Prostate gland (tissue), 2 donors: ENCODE results near the gene TULP3. TPM values are rescaled to one million over a fixed set of nuclear protein-coding genes. Genes with fewer than 3 reads are reported as not detected.

Experiments
- DNase-seq: peaks from one replicate; pipeline ENCODE4 v3.0.0-alpha.2; 2019; ENCODE audit warnings: low spot score
- H3K27ac ChIP-seq, 2 donors: fragments of 200-600 bp; sonication (generic); 2 replicates each; pipeline ENCODE4 v1.5.1; 2017 to 2019
- H3K27me3 ChIP-seq: fragments of 200-600 bp; sonication (generic); replicated peaks from 2 replicates; pipeline ENCODE4 v1.5.1; 2019; ENCODE audit not compliant: insufficient read depth
- H3K36me3 ChIP-seq, 2 donors: fragments of 200-600 bp; sonication (generic); 1 replicate in 1 of 2; 2 replicates in 1 of 2; pipeline versions ENCODE4 v1.5.1 to v1.8.1; 2017 to 2019
- H3K4me1 ChIP-seq: fragments of 200-600 bp; sonication (generic); replicated peaks from 2 replicates; pipeline ENCODE4 v1.5.1; 2019
- H3K4me3 ChIP-seq, 2 donors: fragments of 200-600 bp; sonication (generic); 2 replicates each; pipeline ENCODE4 v1.5.1; 2017 to 2019
- H3K9me3 ChIP-seq: fragments of 200-600 bp; sonication (generic); 2 replicates; pipeline ENCODE4 v1.5.1; 2017
- CTCF ChIP-seq, 4 experiments: fragments of 200-600 bp in 2 of 4; fragments of 450-650 bp in 2 of 4; sonication (generic) in 2 of 4; IDR thresholded peaks; 1 replicate in 3 of 4; 2 replicates in 1 of 4; pipeline ENCODE4 v1.5.1; 2016 to 2019; ENCODE audit warnings: antibody characterized with exemption in 4 of 4, mild to moderate bottlenecking in 2 of 4, moderate library complexity in 2 of 4
- POLR2A ChIP-seq: fragments of 450-650 bp; IDR thresholded peaks from one replicate; pipeline ENCODE4 v1.6.1; 2016; ENCODE audit warnings: antibody characterized with exemption, mild to moderate bottlenecking
- POLR2AphosphoS5 ChIP-seq: sonication (generic); formaldehyde crosslinking; IDR thresholded peaks from one replicate; pipeline ENCODE4 v1.6.1; 2017; ENCODE audit warnings: antibody characterized with exemption
- WGBS: methylation state at CpG from one replicate; pipeline ENCODE4 v1.1.5; 2018; 5-methylcytosine and 5-hydroxymethylcytosine counted together
- intact Hi-C: fragments of 100-400 bp; cut with DNase I; formaldehyde crosslinking; loops from one replicate; pipeline ENCODE4 v1.14.2; 2022
- total RNA-seq, 2 donors: library from RNA; depleted of rRNA; stranded (reverse); fragments of >200 nt; gene quantifications; one replicate each; pipeline ENCODE4 v1.1.0, GENCODE V29; 2016

TULP3 gene
- total RNA-seq, 2 donors from 2014 or later = 15.2 to 22.2 TPM

- no peaks in the 10 kb centered on the region for H3K36me3 ChIP-seq
- DNase-seq = no peak
- no peaks in the 10 kb centered on the region for H3K4me1 ChIP-seq
- TF ChIP-seq POLR2AphosphoS5 = no peak
- no peak for TF ChIP-seq POLR2A
- no peak for TF ChIP-seq CTCF (IDR thresholded peaks at IDR 0.05)
- H3K27ac ChIP-seq = no peak overlapping the region
- H3K27me3 ChIP-seq = no peaks in the 10 kb centered on the region
- peak overlapping the region in 1 of 2 donors; percentile 67 for H3K4me3 ChIP-seq
- no peaks in the 10 kb centered on the region for H3K9me3 ChIP-seq
- 32% methylated on average over 18 of the region's 18 CpGs for WGBS
- intact Hi-C loops = no loop called here
Observed at GRCh38 chr12:2960390-2960956, 69.8 kb downstream of the TULP3 start.

GRCh38 chr12:2960996-2961616 lies 70.4 kb downstream of the TULP3 start:
- DNase-seq = no peak
- no peaks in the 10 kb centered on the region for H3K27me3 ChIP-seq
- no peak for TF ChIP-seq POLR2A
- no peak for TF ChIP-seq CTCF (IDR thresholded peaks at IDR 0.05)
- no peak for TF ChIP-seq POLR2AphosphoS5
- intact Hi-C loops = no loop called here
- H3K36me3 ChIP-seq = no peaks in the 10 kb centered on the region
- H3K4me1 ChIP-seq = no peaks in the 10 kb centered on the region
- no peak overlapping the region for H3K4me3 ChIP-seq
- no peak overlapping the region for H3K27ac ChIP-seq
- WGBS = 62% methylated on average over 10 of the region's 10 CpGs
- no peaks in the 10 kb centered on the region for H3K9me3 ChIP-seq

GRCh38 chr12:2961705-2962104 lies 71.0 kb downstream of the TULP3 start:
- no peak overlapping the region for H3K27ac ChIP-seq
- H3K27me3 ChIP-seq = no peaks in the 10 kb centered on the region
- intact Hi-C loops = no loop called here
- H3K4me3 ChIP-seq = no peak overlapping the region
- 84% methylated on average over 5 of the region's 5 CpGs for WGBS
- H3K36me3 ChIP-seq = no peaks in the 10 kb centered on the region
- H3K9me3 ChIP-seq = no peaks in the 10 kb centered on the region
- no peaks in the 10 kb centered on the region for H3K4me1 ChIP-seq
- DNase-seq = no peak
- TF ChIP-seq POLR2AphosphoS5 (no peak), POLR2A (no peak), CTCF (IDR thresholded peaks at IDR 0.05) (no peak)

- H3K27ac ChIP-seq = no peak overlapping the region
- no peaks in the 10 kb centered on the region for H3K36me3 ChIP-seq
- H3K4me1 ChIP-seq = no peaks in the 10 kb centered on the region
- intact Hi-C loops = no loop called here
- 58% methylated on average over 9 of the region's 9 CpGs for WGBS
- H3K4me3 ChIP-seq = no peak overlapping the region
- H3K9me3 ChIP-seq = no peaks in the 10 kb centered on the region
- TF ChIP-seq POLR2A (no peak), POLR2AphosphoS5 (no peak), CTCF (IDR thresholded peaks at IDR 0.05) (no peak)
- no peak for DNase-seq
- H3K27me3 ChIP-seq = no peaks in the 10 kb centered on the region
Observed at GRCh38 chr12:2963154-2963759, 72.6 kb downstream of the TULP3 start.
